Thyroid gland (tissue), 4 donors: ENCODE measurements around the gene CHMP1A.

Source experiments
- CTCF ChIP-seq, 6 experiments: fragments of 200-600 bp in 3 of 6; fragments of 450-650 bp in 3 of 6; sonication (generic) in 3 of 6; IDR thresholded peaks; one replicate each; pipeline ENCODE4 v1.5.1; 2016 to 2019; ENCODE audit warnings: antibody characterized with exemption in 6 of 6, mild to moderate bottlenecking in 2 of 6, inconsistent platforms in 1 of 6, moderate library complexity in 1 of 6
- POLR2A ChIP-seq, 2 donors: fragments of 450-650 bp; IDR thresholded peaks; one replicate each; pipeline ENCODE4 v1.6.1; 2017; ENCODE audit warnings: antibody characterized with exemption in 2 of 2, mild to moderate bottlenecking in 2 of 2, moderate library complexity in 1 of 2

- TF ChIP-seq CTCF (IDR thresholded peaks at IDR 0.05), result peak in 2 of 6 experiments; percentile 7 to 20
- TF ChIP-seq POLR2A (IDR thresholded peaks at IDR 0.05), result no peak
Measured at GRCh38 chr16:89700649-89701424, 43.3 kb upstream of the CHMP1A start.
